GM21825 (cell line): Measurements from ENCODE around the gene CALHM5.
A peak's percentile ranks its signal among the peaks of the same experiment; 100 is the strongest.
"Not testable (repeated sequence)": the region's sequence is repeated elsewhere in the genome, so short reads cannot be mapped to it uniquely, and the experiment has no call there.

ENCODE experiments used
- ATAC-seq: cut with Tn5 transposase; IDR thresholded peaks from one replicate; pipeline ENCODE4 v1.9.1; 2021; ENCODE audit warnings: mild to moderate bottlenecking, moderate library complexity; ENCODE audit not compliant: unreplicated experiment

Gene CALHM5, protein sequence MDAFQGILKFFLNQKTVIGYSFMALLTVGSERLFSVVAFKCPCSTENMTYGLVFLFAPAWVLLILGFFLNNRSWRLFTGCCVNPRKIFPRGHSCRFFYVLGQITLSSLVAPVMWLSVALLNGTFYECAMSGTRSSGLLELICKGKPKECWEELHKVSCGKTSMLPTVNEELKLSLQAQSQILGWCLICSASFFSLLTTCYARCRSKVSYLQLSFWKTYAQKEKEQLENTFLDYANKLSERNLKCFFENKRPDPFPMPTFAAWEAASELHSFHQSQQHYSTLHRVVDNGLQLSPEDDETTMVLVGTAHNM

DNA sequence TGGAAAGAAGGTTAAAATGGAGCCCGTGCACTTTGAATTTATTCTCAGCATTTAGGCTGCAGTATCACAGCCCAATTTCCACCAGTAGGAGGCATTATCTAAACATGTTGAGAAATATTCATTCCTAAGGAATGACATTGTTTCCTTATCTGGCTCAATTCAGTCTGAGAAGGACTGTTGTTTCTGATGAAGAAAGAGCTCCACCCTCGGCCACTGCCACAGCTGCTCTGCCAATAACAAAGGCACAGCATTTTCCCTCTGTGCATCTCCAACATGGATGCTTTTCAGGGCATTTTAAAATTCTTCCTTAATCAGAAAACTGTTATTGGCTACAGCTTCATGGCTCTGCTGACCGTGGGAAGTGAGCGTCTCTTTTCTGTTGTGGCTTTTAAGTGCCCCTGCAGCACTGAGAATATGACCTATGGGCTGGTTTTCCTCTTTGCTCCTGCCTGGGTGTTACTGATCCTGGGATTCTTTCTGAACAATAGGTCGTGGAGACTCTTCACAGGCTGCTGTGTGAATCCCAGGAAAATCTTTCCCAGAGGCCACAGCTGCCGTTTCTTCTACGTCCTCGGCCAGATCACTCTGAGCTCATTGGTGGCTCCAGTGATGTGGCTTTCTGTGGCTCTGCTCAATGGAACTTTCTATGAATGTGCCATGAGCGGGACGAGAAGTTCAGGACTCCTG is at the start of gene CALHM5:
CALHM5 (plus strand) TSS at position 216 of the 687 bp plus-strand sequence; CDS start at position 274, 58 bp downstream.
- ATAC-seq: no peak

DNA sequence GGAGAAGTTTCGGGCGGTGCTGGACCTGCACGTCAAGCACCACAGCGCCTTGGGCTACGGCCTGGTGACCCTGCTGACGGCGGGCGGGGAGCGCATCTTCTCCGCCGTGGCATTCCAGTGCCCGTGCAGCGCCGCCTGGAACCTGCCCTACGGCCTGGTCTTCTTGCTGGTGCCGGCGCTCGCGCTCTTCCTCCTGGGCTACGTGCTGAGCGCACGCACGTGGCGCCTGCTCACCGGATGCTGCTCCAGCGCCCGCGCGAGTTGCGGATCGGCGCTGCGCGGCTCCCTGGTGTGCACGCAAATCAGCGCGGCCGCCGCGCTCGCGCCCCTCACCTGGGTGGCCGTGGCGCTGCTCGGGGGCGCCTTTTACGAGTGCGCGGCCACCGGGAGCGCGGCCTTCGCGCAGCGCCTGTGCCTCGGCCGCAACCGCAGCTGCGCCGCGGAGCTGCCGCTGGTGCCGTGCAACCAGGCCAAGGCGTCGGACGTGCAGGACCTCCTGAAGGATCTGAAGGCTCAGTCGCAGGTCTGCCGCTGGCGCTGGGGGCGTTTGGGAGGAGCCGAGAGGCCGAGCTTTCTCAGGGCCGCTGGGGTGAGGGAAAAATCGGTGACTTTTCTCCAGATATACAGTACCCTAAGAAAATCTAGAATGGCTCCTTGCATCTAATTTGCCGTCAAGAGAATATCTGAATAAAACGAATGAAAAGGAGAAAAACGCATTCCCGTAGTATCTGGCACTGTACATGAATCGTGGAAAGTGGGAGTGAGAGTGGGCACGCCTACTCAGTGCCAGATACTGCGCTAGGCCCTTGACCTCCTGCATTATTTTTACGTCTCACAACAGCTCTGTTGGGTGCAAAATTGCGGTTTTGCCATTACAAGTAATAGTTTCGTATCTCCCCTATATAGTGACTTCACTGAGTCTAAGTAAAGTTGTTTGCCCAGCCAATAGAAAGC is 49.2 kb upstream of the CALHM5 start:
- ATAC-seq: peak; percentile 83

DNA sequence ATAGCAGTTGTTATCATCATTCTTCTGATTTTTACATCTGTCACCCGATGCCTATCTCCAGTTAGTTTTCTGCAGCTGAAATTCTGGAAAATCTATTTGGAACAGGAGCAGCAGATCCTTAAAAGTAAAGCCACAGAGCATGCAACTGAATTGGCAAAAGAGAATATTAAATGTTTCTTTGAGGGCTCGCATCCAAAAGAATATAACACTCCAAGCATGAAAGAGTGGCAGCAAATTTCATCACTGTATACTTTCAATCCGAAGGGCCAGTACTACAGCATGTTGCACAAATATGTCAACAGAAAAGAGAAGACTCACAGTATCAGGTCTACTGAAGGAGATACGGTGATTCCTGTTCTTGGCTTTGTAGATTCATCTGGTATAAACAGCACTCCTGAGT is 48.1 kb upstream of the CALHM5 start:
- ATAC-seq: no peak

DNA sequence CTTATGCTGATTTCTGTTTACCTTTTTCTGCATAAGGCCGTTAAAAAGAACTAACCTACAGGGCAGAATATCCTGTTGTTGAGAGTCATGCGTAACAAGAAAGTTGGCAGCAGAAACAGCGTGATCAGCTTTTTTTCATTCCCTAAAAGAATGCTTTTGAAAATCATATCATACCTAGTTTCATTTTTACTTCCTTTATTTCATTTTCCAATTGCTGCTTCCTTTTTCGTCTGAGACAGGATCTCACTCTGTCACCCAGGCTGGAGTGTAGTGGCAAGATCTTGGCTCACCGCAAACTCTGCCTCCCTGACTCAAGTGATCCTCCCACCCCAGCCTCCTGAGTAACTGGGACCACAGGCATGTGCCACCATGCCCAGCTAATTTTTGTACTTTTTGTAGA is 46.2 kb upstream of the CALHM5 start:
- ATAC-seq: no peak

DNA sequence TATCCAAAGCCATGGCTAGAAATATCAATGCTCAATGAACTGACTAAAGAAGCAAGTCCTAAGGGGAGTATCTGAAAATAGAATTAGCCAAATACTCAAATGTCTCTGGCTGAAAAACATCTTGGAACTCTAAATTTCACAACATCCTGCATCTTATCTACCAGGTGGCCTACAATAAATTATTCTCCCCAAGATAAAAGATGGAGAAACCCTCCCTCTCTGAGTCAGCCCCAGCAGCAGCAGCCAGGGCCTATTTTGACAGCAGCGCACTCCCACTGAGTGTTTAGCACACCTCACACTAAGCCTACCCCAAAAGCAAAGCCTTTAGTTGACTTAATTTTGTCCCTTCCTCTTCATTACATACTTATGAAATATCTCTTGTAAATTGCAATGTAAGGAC is 44.3 kb upstream of the CALHM5 start:
- ATAC-seq: no peak

DNA sequence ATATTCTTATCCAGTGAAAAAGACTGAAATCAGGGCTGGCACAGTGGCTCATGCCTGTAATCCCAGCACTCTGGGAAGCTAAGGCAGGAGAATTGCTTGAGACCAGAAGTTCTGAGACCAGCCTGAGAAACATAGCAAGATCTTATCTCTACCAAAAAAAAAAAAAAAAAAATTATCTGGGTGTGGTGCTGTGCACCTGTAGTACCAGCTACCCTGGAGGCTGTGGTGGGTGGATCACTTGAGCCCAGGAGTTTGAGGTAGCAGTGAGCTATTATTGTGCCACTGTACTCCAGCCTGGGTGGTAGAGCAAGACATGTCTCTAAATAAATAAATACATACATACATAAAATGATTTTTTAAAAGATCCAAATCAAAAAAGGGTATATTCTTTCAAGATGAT is 43.9 kb upstream of the CALHM5 start:
- no peak for ATAC-seq

DNA sequence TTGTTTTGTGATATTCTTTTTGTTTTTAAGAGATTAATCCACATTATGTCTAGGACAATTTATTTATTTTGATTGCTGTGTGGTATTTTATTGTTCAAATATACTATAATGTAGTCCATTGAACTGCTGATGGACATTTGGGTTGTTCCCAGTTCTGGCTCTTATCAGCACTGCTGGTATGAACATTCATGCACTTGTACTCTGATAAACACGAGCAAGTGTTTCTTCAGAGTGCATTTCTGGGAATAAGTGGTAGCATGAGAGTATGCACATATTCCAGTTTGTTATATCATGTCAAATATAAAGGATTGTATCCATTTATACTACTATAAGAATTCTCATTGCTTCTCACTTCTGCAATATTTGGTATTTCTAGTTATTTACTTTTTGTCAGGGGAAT is 43.1 kb upstream of the CALHM5 start:
- no peak for ATAC-seq

DNA sequence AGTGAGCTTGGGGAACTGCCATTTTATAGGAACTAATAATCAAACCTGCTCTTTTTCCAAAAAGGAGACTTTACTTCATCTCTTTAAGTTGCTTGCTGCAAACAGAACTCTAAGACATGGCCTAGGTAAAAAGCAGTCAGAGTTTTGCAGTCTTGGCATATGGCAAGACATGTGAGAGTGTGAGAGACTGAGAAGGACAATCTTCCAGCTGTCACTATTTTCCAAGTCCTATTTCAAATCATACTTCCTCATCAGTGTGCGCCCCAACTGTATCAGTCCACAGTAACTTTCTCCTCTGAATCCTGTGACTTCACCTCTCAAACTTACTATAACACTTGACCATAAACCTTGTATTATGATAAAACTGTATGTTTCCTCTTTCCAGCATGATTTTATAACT is 39.9 kb upstream of the CALHM5 start:
- no peak for ATAC-seq

DNA sequence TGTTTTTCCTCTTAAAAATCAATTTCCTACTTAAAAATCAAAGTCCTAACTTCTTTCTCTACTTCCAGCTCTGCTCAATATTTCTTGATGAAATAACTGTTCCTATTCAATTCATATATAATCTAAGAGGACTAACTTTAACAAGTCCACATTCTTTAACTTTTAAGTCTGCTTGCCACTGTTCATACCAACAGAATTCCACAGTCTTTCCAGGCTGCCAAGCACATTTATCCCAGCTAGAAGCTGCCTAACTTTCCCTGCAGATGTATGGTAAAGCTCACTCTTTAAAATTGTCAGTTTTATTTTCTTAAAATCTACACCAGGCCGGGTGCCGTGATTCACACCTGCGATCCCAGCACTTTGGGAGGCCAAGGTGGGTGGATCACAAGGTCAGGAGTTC is 38.7 kb upstream of the CALHM5 start:
- no peak for ATAC-seq

DNA sequence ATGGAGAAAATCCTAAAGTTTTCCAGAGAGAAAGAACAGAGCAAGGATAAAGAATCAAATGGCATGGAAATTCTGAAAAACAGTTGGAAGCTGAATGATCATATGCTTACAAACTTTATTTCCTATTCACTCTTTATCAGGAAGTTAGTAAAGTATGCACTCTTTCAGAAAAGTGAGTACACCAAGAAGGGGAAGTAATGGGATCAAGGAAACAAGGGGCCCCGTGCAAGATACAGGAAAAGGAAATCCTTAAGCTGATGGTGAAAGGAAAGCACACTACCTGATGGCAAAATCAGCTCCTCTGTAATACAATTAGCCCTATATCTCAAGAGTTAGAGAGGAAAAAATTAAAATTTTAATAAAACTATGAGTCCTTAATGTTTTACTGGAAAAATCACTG is 36.3 kb upstream of the CALHM5 start:
- no peak for ATAC-seq

DNA sequence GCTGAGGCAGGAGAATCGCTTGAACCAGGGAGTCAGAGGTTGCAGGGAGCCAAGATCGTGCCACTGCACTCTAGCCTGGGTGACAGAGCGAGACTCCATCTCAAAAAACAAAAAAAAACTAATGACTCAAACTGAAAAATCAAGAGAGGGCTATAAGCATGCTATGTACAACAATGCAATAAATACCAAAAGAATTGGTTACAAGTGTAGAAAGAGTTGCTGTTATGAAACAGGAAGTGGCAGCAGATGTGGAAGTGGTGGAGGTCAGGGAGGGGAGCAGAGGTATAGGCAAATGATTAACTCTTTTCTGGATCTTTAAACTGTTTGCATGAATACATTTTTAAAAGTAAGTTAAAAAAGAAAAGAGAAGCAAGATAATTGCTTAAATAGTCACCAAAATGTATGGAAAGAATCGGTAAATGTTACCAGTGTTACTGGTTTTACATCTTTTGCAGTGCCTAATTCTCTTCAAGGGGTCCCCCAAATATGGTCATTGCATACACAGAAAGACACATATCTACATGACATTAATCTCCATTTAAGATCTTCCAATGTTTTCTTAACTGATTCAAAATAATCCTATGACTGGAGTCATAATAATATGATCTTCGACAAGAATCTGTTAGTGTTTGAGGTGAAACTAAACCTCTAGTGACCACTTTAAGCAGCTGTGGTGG is 35.3 kb upstream of the CALHM5 start:
- ATAC-seq: peak; percentile 100

DNA sequence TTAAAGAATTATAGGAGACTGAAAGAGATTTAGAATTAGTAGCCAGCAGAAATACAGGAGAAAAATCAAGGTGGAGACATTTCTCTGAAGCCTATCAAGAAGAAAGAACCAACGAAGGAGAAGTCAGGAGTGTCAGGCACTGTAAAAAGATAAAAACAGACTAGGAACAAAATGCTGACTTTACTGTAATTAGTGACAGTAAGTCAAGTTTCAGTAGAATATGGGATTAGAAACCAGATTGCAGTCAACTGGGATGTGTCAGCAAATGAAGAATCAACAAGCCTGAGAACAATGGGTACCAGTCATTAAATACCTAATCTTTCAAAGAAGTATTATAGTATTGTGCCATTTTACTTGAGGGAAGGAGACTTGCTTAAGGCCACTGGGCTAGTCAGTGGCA is 28.7 kb upstream of the CALHM5 start:
- no peak for ATAC-seq

DNA sequence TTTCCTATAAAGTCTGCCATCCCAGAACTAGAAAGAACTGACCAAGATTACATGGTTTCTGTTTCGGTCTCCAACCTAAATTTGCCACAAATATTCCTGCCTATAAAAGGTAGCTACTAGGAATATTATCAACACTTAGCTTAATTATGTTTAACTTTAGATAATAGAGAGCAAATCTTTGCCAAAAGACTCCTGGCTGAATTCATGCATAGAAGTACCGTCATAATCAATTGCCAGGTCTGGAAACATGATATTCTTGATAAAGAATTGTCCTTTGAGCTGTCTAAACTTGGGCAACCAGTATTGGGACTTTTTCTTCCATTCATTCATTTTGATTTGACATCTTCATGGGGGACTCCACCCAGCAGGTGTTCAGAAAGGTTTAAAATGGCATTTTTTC is 27.8 kb upstream of the CALHM5 start:
- ATAC-seq: no peak

DNA sequence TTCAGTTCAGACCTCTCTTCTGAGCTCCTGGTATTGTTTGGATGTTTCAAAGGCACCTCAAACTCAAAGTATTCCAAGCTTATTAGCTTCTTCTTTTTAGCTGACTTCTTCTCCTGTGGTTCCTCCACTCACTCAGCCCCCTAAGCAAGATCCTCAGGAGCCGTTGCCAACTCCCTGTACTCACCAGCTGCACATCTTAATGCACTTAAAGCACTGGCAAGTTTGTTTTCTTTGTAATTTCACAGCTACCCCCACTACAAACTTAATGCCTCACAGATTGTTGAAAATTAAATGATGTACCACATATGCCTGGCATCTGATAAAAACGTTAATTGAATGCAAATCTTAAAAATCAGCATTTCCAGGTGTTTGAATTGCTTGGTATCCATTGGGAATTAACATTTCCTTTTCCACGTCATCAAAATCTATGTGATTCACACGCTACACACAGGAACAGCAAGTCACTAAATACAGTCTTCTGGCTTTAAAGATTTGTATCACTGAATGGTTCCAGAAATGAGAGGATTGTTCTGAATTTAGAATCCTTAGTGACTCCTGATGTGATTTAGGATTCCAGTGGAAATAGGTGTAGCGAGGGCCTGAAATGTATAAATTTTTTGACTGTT is 25.8 kb upstream of the CALHM5 start:
- ATAC-seq: no peak

DNA sequence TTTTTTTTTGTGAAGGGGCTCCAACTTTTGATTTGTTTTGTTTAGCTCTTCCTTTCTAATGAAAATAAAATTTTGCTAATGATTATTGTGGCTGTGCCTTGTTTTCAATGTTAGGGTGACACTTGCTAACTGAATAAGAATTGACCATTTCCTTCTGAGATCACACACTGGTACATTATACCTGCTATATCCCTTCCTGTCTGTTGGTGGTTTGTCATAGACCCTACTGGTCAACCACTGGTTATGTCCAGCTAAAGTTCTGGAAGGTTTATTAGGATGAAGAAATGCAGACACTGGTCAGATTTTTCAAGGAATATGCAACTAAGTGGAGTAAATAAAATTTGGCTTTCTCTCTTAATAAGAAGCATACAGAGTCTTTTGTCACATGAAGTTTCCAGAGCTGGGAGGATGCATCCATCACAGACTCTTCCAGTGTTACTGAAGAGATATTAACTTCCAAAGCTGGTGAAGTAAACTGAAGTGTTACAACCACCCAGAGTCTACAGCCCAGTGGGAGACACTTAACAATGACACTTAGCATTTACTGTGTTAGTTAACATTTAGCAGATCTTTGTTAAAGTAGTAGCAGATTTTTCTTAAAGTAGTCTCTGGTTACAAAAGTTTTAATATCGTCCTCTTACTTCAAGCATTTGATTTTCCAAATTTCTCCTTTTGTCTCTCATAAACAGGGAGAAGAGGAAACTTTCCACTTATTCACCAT is 19.7 kb upstream of the CALHM5 start:
- no peak for ATAC-seq

DNA sequence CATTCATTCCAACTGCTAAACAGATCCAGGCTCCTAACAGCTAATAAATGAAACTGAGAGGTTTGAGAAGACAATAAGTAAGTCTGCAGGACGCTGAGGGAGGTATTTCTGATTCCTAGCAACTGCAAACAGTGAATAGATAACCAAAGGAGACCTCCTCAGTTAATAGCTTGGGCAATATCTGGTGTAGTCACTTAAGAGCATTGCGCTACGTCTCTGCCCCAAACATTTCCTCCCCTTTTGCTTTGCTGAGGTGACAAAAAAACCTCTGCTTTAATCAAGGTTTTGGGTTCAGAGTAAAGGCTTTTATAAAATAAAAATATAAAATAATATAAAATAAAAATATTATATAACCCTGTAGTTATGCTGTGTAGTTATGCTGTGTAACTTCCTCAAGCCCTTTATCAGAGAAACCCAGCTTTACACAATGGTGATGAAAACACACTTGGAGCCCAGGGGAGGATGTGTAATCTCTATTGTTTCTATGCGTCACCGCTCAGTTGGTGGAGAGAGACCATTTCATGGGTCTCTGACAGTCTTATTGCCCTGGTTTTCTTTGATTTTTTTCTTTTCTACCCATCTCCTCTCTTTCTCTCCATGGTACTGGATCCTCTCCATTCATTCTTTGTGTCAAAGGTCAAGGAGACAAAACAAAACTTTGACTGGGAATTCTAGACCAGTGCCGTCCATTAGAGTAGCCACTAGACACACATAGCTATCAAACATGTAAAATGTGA is 18.9 kb upstream of the CALHM5 start:
- ATAC-seq: no peak

DNA sequence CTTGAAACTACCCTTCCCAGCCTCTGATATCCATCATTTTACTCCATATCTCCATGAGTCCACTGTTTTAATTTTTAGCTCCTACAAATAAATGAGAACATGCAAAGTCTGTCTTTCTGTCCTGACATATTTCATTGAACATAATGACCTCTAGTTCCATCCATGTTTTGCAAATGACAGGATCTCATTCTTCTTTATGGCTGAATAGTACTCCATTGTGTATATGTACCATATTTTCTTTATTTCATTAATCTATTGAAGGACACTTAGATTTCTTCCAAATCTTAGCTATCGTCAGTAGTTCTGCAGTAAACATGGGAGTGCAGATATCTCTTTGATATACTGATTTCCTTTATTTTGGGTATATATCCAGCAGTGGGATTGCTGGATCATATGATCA is 16.3 kb upstream of the CALHM5 start:
- ATAC-seq: not testable (repeated sequence)

DNA sequence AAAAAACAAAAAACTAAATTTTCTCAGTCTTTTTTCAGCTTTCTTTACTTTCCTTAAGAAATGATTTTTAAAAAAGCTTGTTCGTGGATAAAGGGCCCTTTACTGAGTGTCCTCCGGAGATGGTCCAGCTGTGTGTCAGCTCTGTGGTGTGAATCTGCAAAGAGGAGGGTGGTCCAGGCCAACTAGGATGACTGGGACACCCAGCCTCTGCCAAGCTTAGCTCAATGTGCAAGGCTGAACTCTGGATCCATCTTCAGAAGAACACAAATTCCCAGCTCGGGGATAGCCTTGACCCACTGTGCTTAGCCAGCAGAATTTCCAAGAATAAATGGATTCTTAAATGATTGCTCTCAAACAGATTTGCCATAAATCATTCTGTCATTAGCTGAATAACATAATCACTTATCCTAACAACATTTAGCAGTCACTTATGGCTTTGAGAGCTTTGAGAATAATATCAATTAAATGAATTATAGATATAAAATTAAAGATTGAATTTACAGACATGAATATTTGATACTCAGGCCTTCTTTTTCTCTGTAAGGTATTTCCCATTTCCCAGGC is 14.2 kb upstream of the CALHM5 start:
- ATAC-seq: no peak

DNA sequence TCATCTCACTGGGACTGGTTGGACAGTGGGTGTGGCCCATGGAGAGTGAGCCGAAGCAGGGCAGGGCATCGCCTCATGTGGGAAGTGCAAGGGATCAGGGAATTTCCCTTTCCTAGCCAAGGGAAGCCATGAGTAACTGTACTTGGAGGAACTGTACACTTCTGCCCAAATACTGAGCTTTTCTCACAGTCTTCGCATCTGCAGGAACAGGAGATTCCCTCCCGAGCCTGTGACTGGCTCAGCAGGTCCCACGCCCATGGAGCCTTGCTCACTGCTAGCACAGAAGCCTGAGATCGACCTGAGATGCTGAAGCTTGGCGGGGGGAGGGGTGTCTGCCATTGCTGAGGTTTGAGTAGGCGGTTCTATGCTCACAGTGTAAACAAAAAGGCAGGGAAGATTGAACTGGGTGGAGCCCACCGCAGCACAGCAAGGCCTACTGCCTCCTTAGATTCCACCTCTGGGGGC is 10.4 kb upstream of the CALHM5 start:
- ATAC-seq: no peak
